Sigmoid colon (tissue), 7 donors: ENCODE measurements around the gene FBXL5. TPM values are rescaled to one million over a fixed set of nuclear protein-coding genes. Genes with fewer than 3 reads are reported as not detected.

Experiments used
- DNase-seq: peaks from one replicate; pipeline ENCODE4 v3.0.0-alpha.2; 2019
- H3K27ac ChIP-seq, 4 donors: fragments of 200-600 bp; sonication (generic); one replicate each; pipeline ENCODE4 v1.5.1; 2016 to 2019; ENCODE audit warnings: mild to moderate bottlenecking in 1 of 4
- H3K27me3 ChIP-seq, 3 donors: fragments of 200-600 bp; sonication (generic); one replicate each; pipeline ENCODE4 v1.5.1; 2019; ENCODE audit warnings: mild to moderate bottlenecking in 1 of 3
- H3K36me3 ChIP-seq, 4 donors: fragments of 200-600 bp; sonication (generic); one replicate each; pipeline ENCODE4 v1.5.1; 2016 to 2019
- H3K4me1 ChIP-seq, 4 donors: fragments of 200-600 bp; sonication (generic); one replicate each; pipeline ENCODE4 v1.5.1; 2017 to 2019
- H3K4me3 ChIP-seq, 4 donors: fragments of 200-600 bp; sonication (generic); one replicate each; pipeline ENCODE4 v1.5.1; 2017 to 2019; ENCODE audit warnings: mild to moderate bottlenecking in 2 of 4, moderate library complexity in 1 of 4
- H3K9me3 ChIP-seq, 4 donors: fragments of 200-600 bp in 3 of 4; sonication (generic) in 3 of 4; one replicate each; pipeline versions ENCODE4 v1.5.1 to v1.6.1; 2013 to 2019
- CTCF ChIP-seq, 4 experiments: fragments of 450-650 bp in 3 of 4; fragments of 200-600 bp in 1 of 4; IDR thresholded peaks; one replicate each; pipeline ENCODE4 v1.5.1; 2016 to 2019; ENCODE audit warnings: antibody characterized with exemption in 4 of 4, mild to moderate bottlenecking in 3 of 4, moderate library complexity in 2 of 4
- EP300 ChIP-seq, 4 donors: sonication (generic); formaldehyde crosslinking; IDR thresholded peaks; one replicate each; pipeline ENCODE4 v1.6.1; 2017; ENCODE audit warnings: antibody characterized with exemption in 4 of 4
- POLR2A ChIP-seq, 2 donors: fragments of 450-650 bp; IDR thresholded peaks; one replicate each; pipeline ENCODE4 v1.6.1; 2016; ENCODE audit warnings: antibody characterized with exemption in 2 of 2, mild to moderate bottlenecking in 2 of 2, moderate library complexity in 2 of 2
- POLR2AphosphoS5 ChIP-seq, 4 donors: sonication (generic); formaldehyde crosslinking; IDR thresholded peaks; one replicate each; pipeline ENCODE4 v1.6.1; 2017; ENCODE audit warnings: antibody characterized with exemption in 4 of 4
- WGBS, 2 donors: extraction: QIAGEN DNeasy Blood & Tissue Kit; methylation state at CpG; one replicate each; pipeline ENCODE4 v1.1.7; 2013; 5-methylcytosine and 5-hydroxymethylcytosine counted together
- intact Hi-C: fragments of 100-400 bp; cut with DNase I; formaldehyde crosslinking; loops from one replicate; pipeline ENCODE4 v1.15.1; 2023
- polyA plus RNA-seq, 3 donors: library from polyadenylated mRNA; stranded (reverse); fragments of 200-250 nt; gene quantifications; one replicate each; pipeline ENCODE4 v1.2.3, GENCODE V29; 2013
- total RNA-seq, 4 donors: library from RNA; depleted of rRNA; stranded (reverse); fragments of >200 nt; gene quantifications; one replicate each; pipeline ENCODE4 v1.1.0, GENCODE V29; 2016
- donor health status: healthy with polysubstance abuse.
- donor health status: Bipolar disorder and iron deficiency.
- donor health status: healthy.

FBXL5 gene
- total and polyA plus RNA-seq, 7 donors = 32.9 to 271 (median 134) TPM

DNA sequence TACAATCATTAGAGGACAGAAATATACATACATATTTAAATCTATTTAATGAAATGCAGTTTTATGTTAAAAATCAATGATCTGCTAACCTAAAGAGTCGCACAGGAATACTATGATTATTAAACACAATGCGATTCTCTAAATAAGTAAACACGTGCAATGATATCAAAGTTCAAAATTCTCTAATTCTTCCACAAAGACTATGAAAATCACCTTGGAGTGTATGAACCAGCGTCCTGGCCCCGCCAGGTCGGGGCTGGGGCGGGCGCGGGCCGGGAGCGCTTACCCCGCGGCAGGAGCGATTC is 25.9 kb upstream of the FBXL5 start:
- DNase-seq = no peak
- Histone ChIP-seq H3K9me3 (no peaks in the 10 kb centered on the region), H3K27me3 (no peaks in the 10 kb centered on the region), H3K36me3 (peaks cover 0 to 11% (median 0%) of the 10 kb centered on the region in 4 donors), H3K4me3 (peak overlapping the region; percentile 62 to 81 (median 72)), H3K4me1 (peaks cover 0 to 28% (median 19%) of the 10 kb centered on the region in 4 donors), H3K27ac (peak overlapping the region; percentile 82 to 94 (median 88))
- TF ChIP-seq CTCF (IDR thresholded peaks at IDR 0.05) = no peak
- TF ChIP-seq POLR2A (IDR thresholded peaks at IDR 0.05) = no peak
- no peak for TF ChIP-seq EP300 (IDR thresholded peaks at IDR 0.05)
- TF ChIP-seq POLR2AphosphoS5 (IDR thresholded peaks at IDR 0.05) = no peak
- 2% methylated on average over 14 of the region's 14 CpGs for WGBS, 2 donors
- intact Hi-C loops = no loop called here

DNA sequence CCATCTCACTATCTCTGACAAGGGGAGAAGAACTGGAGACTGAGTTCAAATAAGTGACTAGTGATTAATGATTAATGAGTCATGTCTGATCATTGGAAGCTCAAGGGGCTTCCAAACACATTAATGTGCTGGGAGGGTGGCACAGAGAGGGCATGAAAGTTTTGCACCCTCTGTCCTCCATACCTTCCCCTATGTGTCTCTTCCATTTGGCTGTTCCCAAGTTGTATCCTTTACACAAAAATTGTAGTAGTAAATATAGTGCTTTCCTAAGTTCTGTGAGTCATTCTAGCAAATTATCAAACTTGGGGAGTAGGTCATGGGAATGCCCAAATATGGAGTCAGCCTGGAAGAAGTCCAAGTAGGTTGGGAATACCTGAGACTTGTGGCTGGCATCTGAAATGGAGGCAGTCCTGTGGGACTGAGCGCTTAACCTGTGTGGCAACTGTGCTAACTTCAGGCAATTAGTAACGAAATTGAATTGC is 22.4 kb upstream of the FBXL5 start:
- TF ChIP-seq POLR2A (IDR thresholded peaks at IDR 0.05) (no peak), EP300 (IDR thresholded peaks at IDR 0.05) (no peak), POLR2AphosphoS5 (IDR thresholded peaks at IDR 0.05) (no peak), CTCF (IDR thresholded peaks at IDR 0.05) (no peak)
- H3K27ac ChIP-seq = no peak overlapping the region

GRCh38 chr4:15676899-15677298 is 21.7 kb upstream of the FBXL5 start:
- no peak for DNase-seq
- 96% methylated on average over 6 of the region's 6 CpGs for whole genome bisulfite sequencing, 2 donors
- Histone ChIP-seq H3K27ac (no peak overlapping the region), H3K36me3 (no peaks in the 10 kb centered on the region), H3K4me1 (peaks cover 0 to 6% (median 5%) of the 10 kb centered on the region in 4 donors), H3K4me3 (no peak overlapping the region), H3K9me3 (no peaks in the 10 kb centered on the region), H3K27me3 (no peaks in the 10 kb centered on the region)
- intact Hi-C loops = no loop called here
- TF ChIP-seq EP300 (IDR thresholded peaks at IDR 0.05) (no peak), POLR2AphosphoS5 (IDR thresholded peaks at IDR 0.05) (no peak)

More for the DNA sequence above, 22.4 kb upstream of the FBXL5 start:
- no peaks in the 10 kb centered on the region for H3K36me3 ChIP-seq
- 39 to 80% methylated on average over 2 of the region's 2 CpGs for WGBS, 2 donors
- H3K27me3 ChIP-seq = no peaks in the 10 kb centered on the region
- intact Hi-C loops = no loop called here
- no peak overlapping the region for H3K4me3 ChIP-seq
- peaks cover 0 to 10% (median 7%) of the 10 kb centered on the region in 4 donors for H3K4me1 ChIP-seq
- DNase-seq = no peak
- no peaks in the 10 kb centered on the region for H3K9me3 ChIP-seq

GRCh38 chr4:15676039-15676438 is 20.9 kb upstream of the FBXL5 start:
- H3K27ac ChIP-seq = no peak overlapping the region
- WGBS, 2 donors = 96 to 98% methylated on average over 1 of the region's 1 CpG

DNA sequence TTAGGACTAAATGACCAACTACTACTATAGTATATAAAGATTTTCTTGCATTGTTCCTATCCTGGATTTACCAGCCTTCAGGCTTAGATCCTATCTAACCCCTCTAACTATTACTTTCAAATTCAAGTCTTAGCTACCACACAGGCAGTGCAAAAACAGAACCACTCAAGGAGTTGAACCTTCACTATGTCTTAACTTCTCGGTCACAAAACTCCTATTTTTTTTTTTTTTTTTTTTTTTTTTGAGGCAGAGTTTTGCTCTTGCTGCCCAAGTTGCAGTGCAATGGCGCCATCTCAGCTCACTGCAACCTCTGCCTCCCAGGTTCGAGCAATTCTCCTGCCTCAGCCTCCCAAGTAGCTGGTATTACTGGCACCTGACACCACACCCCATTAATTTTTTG is 20.2 kb upstream of the FBXL5 start:
- Histone ChIP-seq H3K4me3 (no peak overlapping the region), H3K4me1 (no peaks in the 10 kb centered on the region), H3K27me3 (no peaks in the 10 kb centered on the region), H3K9me3 (no peaks in the 10 kb centered on the region), H3K27ac (no peak overlapping the region), H3K36me3 (no peaks in the 10 kb centered on the region)
- intact Hi-C loops = no loop called here
- no peak for DNase-seq
- WGBS, 2 donors = 87 to 95% methylated on average over 3 of the region's 3 CpGs
- TF ChIP-seq POLR2AphosphoS5 (IDR thresholded peaks at IDR 0.05) (no peak), EP300 (IDR thresholded peaks at IDR 0.05) (no peak)

More at GRCh38 chr4:15676039-15676438, 20.9 kb upstream of the FBXL5 start:
- DNase-seq = no peak
- H3K4me3 ChIP-seq = no peak overlapping the region
- intact Hi-C loops = no loop called here
- H3K9me3 ChIP-seq = no peaks in the 10 kb centered on the region
- no peak for TF ChIP-seq CTCF (IDR thresholded peaks at IDR 0.05)
- no peak for TF ChIP-seq POLR2A (IDR thresholded peaks at IDR 0.05)
- TF ChIP-seq EP300 (IDR thresholded peaks at IDR 0.05) = no peak
- no peak for TF ChIP-seq POLR2AphosphoS5 (IDR thresholded peaks at IDR 0.05)
- peaks cover 0 to 2% (median 2%) of the 10 kb centered on the region in 4 donors for H3K4me1 ChIP-seq
- no peaks in the 10 kb centered on the region for H3K36me3 ChIP-seq
- H3K27me3 ChIP-seq = no peaks in the 10 kb centered on the region

GRCh38 chr4:15674926-15675325 is 19.8 kb upstream of the FBXL5 start:
- H3K4me1 ChIP-seq = no peaks in the 10 kb centered on the region
- H3K27me3 ChIP-seq = no peaks in the 10 kb centered on the region
- no peak overlapping the region for H3K4me3 ChIP-seq
- intact Hi-C loops = no loop called here
- 90 to 95% methylated on average over 4 of the region's 4 CpGs for WGBS, 2 donors
- H3K27ac ChIP-seq = no peak overlapping the region
- no peaks in the 10 kb centered on the region for H3K9me3 ChIP-seq
- DNase-seq = no peak
- H3K36me3 ChIP-seq = no peaks in the 10 kb centered on the region
- TF ChIP-seq CTCF (IDR thresholded peaks at IDR 0.05) (no peak), EP300 (IDR thresholded peaks at IDR 0.05) (no peak), POLR2AphosphoS5 (IDR thresholded peaks at IDR 0.05) (no peak), POLR2A (IDR thresholded peaks at IDR 0.05) (no peak)
